SKM-1 treated with dmso at 0.1 percent for 144 hours (cell line): ENCODE results near the gene APOBEC3B.
"Not testable (repeated sequence)": the region's sequence is repeated elsewhere in the genome, so short reads cannot be mapped to it uniquely, and the experiment has no call there.

Source experiments
- DNase-seq: peaks from one replicate; lab custom pipeline; 2025; ENCODE audit not compliant: unreplicated experiment; lab: John Stamatoyannopoulos, UW

APOBEC3B gene

DNA sequence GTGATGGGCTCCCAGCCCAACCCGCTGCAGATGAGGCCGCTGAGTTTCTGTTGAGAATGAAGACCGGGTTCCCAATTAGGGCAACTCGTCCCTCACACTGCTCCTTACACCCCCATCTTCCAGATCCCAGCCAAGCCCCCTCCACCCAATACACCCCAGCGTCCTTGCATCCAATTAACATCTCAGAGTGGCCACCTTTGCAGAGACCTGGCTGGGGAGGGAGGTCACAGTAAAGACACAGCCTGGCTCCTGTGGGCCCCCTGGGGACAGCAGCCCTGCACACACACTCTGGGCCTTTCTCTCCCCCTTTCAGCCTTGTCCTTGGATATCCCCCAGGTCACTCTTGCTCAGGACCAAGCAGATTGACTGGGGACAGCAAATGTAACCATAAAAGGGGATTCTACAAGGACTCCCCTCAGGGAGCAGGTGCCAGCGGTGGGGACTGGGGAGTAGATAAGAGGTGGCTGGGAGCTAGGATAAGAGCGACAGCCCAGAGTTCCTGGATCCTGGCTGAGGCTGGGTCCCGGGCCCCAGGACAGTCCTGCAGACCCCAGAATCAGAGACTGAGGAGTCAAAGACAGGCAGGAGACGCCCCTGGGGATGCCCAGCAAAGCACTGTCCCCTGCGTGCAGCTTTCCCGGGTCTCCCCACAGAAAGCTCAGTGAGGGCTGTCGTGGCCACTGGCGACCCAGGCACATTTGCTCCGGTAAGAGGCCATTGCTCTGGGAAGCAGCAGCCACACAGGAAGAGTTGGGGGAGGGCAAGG is 16.4 kb upstream of the APOBEC3B start:
- no peak for DNase-seq

DNA sequence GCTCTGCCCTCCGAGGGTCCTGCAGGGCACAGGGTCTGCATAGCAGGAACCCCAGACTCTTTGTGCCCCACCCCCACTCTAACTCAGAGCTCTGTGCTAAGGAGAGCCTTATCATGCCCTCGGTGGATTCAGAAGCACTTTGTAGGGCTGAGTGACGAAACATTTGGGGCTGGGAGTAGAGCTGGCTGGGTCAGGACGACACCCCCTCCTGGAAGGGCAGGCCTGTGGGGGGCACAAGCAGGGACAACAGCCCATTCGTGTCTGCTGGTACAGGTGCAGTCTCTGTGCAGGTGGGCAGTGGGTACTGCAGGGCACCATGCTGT is 15.8 kb upstream of the APOBEC3B start:
- no peak for DNase-seq

DNA sequence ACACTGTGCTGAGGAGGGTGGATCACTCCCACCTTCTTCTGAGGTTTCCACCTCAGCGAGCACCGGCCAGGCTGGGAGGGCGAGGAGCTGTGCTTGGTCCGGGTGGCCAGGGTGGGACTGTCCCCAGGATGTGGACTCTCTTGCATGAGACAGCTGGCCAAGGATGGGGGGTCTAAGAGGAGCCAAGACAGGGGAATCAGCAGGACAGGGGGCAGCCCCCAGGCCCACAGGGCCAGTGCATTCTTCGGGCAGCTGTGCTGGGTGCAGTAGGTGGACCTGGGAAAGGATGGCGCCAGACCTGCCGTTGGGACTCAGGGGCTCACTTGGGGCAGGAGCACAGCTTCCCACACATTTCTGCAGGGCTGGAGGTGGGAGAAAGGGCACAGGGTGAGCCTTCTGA is 15.2 kb upstream of the APOBEC3B start:
- DNase-seq, result no peak

DNA sequence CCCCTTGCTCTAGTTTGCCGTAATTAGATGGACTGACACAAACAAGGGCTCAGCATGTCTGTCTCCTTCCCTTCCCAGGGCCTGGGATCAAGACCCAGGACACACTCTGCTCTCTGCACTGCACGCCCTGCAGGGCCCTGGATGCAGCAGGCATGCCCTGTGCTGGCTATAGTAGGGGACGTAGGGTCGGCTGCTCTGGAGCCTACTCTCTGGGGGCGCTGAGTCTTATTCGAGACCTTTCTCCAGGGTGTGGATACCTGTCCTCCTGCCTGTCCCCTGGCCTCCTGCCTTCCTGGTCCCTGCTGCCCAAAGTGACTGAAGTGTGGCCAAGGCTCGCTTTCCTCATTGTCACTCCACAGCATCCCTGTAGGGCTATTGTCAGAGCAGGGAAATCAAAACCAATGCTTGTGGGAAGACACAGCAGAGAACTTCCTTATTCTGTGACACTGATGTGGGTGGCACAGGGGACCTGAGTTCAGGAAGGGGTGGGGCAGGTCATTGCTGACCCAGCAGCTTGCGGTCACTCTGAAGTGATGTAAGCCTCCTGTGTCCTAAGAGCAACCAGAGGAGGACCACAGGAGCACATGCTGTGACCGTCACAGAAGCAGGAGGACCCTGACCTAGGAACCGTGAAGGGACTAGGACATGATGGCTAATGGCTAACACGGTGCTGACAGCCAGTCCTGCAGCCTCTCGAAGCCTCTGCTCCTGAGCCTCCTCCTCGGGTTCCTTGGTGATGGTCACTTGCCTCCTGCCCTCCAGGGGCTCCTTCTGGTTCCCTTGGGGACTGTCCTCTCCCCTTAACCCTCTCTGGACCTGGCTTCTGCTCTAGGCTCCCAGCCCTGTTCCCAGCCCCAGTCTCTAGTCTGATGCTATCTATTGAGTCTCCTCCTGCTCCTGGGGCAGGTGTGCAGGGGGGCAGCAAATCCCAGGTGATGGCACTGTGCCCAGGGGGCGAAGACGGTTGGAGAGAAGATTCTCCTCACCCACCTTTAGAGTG is 14.4 kb upstream of the APOBEC3B start:
- peak; percentile 87 for DNase-seq

DNA sequence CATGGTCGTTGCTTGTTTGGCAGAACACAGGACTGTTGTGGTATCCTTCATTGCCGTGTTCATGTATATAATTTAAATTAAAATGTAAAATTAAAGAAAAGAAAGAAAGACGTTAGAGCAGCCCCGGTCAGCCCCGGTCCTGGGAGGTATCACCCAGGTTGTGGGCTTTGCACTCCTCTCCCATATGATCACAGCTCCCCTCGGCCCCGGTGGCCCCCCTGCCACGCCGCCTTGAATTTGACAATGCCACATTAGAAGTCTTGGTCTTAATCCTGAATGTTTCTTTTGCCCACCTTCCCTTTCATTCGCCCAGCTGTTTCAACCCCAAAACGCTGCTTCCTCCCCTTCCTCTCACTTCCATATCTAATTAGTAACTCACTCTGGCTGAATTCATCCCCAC is 13.3 kb upstream of the APOBEC3B start:
- no peak for DNase-seq

DNA sequence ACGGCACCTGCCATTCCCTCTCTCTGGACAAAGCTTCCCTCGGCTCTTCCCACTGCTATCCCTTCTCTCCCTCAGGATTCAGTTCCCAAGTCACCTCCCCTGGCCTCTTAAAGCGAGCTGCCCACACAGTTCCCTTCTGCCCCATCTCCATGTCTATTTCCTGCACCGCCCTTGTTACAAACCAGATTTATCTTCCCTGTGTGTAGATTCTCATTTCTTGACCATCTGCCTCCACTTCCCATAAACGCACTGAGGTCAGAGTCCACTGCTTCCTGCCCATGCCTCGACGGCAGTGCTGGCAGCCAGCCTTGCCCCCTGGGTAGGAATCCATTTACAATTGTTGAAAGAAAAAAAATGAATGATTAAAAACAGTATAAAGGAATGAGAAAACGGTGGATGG is 11.6 kb upstream of the APOBEC3B start:
- DNase-seq, result no peak

DNA sequence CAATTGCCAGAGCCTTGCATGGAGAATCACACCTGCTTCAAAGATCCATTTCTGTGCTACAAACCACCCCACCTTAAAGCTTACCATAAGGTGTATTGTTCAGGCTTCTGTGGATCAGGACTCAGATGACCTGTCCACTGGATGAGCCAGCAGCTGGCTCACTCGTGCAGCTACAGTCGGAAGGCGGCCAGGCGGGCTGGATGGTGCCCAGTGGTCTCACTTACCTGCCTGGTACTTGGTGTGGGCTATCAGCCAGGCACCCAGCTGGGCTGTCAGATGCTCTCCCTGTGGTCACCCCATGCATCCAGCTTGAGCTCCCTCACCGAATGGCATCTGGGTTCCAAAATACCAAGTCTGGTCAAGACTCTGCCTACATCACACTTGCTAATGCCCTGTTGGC is 10.9 kb upstream of the APOBEC3B start:
- DNase-seq, result no peak

DNA sequence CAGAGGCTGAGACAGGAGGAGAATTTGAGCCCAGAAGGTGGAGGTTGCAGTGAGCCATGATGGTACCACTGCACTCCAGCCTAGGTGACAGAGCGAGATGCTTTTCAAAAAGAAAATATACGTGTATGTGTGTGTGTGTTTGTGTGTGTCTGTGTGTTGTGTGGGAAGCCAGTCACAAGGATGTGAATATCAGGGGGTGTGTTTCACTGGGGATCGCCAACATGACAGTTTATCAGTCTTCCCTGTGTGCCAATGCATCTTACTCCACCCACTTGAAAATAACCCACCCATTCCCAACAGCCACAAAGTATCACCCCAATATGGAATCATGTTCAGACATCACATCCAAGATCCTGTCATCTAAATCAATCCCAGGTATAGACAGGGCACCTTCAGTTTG is 10.4 kb upstream of the APOBEC3B start:
- no peak for DNase-seq

DNA sequence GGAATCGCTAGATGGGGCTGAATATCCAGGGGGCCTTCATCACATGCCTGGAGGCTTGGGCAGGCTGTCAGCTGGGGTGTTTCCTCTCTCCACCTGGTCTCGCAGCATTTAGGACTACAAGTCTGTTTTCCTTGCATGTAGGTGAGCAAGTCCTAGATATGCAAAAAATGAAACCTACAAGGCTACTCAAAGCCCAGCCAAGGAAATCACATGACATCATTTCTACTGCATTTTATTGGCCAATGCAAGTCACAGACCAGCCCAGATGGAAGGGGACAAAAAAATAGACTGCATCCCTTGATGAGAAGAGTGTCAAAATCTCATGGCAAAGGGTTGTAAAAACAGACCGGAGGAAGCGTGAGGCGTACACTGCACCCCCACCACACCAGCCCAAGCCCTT is 9.6 kb upstream of the APOBEC3B start:
- DNase-seq, result no peak

DNA sequence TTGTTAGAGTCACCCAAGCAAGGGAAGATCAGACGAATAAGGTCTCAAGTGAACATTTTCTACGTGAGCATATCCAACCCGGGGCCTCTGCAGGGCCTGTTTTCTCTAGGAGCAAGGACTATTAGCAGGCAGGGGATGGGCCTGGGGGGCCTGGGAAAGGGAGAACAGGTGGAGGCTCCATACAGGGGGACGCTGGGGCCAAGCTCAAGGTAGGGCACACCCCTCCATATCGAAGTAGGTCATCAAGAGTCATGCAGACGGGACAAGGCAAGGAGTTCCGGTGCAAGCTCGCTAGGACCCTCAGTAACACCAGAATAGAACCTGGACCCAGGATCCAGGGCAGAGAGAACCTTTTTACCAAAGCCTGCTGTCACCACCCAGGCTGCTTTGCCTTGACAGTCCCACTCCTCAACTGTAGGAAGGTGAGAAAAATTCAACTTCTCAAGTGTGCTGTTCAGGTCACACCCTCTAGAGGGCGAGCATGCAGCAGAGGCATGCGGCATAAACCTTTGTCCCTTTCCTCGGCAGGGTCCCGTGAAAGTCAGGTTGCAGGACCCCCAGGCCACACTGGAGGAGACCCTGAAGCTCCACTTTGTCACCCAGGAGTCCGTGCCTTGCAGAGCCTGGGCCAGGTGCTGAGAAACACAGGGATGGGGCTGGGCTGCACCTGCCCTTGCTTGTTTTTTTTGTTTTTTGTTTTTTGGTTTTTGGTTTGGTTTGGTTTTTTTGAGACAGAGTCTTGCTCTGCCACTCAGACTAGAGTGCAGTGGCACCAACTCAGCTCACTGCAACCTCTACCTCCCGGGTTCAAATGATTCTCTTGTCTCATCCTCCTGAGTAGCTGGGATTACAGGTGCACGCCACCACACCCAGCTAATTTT is 8.6 kb upstream of the APOBEC3B start:
- peak; percentile 44 for DNase-seq

DNA sequence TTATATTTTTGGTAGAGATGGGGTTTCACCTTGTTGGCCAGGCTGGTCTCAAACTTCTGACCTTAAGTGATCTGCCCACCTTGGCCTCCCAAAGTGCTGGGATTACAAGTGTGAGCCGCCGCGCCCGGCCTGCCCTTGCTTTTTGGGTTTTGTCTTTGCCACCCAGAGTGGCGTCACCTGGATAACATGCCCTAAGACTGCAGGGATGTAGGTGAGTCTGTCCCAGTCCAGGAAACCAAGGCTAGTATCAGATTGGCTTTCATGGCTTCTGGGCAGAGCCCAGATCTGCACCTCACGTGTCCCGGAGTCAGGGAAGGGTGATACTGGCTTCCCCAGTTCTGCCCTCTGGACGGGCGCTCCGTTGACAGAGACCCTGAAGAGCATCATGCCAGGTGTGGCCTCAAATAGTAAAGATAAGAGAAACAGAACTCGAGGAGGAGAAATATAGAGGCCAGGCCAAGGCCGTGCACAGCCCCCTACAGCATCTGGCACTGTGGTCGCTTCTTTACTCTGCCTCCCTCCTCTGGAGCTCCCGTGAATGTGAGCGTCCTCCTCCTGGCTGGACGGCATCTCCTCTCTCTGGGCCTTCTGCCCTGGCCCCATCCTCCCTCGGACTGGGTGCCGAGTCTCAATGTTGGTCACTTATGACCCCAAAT is 7.8 kb upstream of the APOBEC3B start:
- DNase-seq, result no peak

DNA sequence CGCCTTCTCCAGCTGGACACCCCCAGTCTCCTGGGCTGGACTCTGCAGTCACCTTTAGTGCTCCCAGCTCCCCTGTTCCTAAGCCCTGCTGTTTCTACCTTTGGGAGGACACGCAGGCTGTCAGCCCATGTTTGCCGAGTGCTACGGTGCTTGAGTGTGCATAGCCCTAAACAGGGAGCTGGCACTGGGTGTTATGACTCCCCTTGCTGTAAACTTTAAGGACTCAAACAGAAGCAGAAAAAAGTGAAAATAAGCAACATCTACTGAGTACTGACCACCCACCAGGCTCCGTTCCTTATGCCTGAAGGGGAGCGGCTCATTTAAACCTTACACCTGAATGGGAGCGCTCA is 7.3 kb upstream of the APOBEC3B start:
- no peak for DNase-seq

DNA sequence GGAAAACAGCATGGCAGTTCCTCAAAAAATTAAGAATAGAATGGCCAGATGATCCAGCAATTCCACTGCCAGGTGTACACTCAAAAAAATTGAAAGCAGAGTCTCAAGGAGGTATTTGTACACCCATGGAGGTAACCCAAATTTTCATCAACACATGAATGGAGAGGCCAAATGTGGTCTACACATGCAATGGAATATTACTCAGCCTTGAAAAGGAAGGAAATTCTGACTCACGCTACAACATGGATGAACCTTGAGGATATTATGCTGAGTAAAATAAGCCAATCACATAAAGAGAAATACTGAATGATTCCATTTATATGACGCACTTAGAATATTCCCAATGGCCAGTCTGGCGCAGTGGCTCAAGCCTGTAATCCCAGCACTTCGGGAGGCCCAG is 4.9 kb upstream of the APOBEC3B start:
- not testable (repeated sequence) for DNase-seq

DNA sequence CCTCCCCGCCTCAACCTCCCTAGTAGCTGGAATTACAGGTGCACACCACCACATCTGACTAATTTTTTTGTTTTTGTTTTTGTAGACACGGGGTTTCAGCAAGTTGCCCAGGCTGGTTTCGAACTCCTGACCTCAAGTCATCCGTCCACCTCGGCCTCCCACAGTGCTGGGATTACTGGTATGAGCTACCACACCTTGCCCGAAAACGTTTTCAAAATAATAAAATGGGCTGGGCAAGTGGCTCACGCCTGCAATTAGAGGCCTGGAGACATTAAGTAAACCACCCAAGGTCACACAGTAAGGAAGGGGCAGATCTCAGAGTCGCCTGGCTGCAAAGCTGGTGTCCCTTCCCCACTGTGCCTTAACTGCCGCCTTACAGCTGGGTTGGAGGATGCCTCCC is 1.6 kb upstream of the APOBEC3B start:
- DNase-seq, result not testable (repeated sequence)

DNA sequence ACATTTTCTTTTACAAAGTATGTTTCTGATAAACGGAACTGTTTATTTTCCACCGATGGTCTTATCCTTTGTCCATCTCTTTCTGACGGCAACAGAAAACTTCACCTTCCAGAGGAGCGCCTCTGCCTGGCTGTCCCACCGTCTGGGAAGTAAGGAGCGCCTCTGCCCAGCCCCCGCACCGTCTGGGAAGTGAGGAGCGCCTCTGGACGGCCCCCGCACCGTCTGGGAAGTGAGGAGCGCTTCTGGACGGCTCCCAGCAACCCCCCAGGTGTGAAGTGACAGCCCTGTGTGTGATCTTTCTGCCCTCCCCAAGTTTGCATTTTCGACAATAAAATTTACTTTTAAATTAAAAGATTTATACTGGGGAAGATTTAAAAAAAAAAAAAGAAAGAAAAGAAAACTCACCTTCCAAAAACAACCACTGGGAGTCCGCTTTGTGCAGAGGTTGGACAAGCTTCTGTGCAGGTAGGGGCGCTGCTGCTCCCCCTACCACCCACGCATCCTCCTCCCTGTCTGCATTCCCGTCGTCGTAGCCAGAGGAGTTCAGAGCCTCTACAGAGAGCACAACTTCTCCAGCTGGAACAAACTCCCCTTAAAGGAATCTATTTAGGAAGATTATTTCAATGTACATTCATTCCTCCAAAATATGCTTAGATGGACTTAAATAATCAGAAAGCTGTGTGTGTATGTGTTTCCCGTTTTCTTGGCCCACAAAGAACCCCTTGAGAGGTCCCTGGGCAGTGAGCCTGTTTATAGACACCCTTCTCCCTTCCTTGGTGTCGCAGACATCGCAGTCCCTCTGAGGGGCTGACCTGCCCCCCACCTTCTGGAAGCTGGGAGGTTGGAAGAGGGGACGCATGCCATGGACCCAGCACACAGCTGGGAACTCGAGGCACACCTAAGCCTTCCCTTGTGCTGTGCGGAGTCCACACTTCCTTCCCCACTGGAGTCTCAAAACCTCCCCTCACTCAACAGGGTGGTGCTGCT is 849 bp upstream of the APOBEC3B start:
- no peak for DNase-seq

DNA sequence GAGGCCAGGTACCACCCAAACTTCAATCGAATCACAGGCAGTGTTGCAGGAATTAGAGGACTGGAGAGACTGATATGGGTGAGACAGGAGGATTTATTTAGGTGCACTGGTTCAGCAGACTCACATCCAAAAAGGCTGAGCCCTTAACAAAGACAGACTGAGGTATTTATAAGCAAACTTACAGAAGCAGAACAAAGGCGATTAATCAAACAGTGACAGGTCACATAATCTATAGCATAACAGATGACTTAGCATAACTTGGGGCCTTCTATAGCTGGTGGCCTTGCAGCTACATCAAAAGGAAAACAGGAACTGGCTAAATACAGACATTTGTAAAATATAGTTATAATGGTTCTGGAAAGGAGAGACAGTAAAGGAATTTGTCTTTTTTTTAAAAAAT is 2.1 kb downstream of the APOBEC3B start:
- no peak for DNase-seq

DNA sequence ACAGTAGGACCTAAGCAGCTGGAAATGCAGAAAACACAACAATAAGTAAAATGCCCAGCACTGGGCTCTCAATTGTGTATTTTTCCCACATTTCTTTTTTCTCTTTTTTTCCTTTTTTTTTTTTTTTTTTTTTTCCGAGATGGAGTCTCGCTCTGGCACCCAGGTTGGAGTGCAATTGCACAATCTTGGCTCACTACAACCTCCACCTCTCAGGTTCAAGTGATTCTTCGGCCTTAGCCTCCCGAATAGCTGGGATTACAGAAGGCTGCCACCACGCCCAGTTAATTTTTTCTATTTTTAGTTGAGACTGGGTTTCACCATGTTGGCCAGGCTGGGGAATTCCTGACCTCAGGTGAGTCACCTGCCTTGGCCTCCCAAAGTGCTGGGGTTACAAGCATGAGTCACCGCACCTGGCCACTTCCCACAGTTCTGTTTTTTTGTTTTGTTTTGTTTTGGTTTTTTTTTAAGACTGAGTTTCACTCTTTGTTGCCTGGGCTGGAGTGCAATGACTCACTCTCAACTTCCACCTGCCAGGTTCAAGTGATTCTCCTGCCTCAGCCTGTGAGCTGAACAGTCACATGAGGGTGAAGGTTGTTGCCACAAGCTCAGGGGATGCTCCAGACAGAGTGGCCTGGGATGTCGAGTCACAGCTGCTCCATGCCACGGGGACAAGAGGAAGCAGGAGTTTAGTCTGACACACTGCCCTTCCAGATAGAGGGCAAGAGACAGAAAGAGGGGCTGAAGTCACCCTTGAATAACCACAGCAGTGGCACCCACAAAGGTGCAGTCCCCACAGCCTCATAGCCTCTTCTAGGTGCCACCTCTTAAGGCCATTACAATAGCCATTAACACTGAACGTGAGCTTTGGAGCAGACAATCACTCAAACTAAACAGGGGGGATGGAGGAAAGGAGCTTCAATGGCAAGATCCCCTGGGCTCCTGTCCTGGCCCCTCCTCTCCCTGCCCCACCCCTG is 2.9 kb downstream of the APOBEC3B start:
- DNase-seq, result not testable (repeated sequence)

DNA sequence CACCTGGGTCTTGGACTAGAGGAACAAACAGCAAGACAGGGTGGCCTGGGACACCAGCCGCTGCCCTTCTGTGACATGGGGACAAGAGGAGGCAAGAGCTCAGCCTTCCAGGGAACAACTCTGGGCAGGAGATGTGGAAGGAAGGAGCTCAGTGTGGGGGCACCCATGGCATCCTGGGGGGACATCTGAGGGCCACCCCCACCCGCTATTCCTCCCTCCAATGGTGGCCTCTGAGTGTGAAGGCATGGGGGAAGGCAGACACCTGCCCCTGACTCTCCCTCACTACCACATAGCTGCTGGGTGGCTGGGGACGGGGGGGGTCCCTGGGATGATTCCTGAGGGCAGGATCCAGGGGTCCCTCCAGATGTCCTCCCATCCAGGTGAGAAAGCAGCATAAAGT is 4.5 kb downstream of the APOBEC3B start:
- no peak for DNase-seq
